Iris pigment epithelial cell (primary cell): ENCODE measurements around the gene YEATS2.
"Not testable (repeated sequence)": the region's sequence is repeated elsewhere in the genome, so short reads cannot be mapped to it uniquely, and the experiment has no call there.

Experiments
- DNase-seq: peaks from one replicate; pipeline ENCODE4 v3.0.0-alpha.2; 2011; ENCODE audit warnings: low read depth

YEATS2 gene

DNA sequence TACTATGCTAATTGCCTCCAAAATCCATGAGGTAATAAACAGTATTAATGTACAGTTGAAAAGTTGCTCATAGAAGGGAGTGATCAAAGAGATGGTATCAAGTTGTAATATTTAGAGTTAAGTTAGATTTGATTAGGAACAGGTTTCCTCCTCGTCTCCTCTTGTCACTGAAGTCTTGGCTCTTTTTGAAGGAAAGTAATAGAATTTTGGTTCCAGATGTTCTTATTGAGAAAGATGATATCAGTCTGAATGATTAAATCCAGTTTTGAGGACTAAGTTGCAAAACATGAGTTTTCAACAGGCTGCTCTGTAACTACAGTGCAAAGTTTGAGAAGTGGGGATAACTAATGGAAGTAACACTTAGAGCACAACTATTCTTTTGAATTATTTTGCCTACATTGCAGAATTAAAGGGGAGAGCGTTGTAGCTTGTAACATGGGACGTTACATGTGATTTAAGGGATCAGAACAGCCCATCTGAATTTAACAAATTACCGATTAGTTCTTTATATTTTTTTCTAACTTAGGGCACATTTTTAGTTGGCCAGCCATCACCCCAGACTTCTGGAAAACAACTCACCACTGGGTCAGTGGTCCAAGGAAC is 79.5 kb downstream of the YEATS2 start:
- no peak for DNase-seq

DNA sequence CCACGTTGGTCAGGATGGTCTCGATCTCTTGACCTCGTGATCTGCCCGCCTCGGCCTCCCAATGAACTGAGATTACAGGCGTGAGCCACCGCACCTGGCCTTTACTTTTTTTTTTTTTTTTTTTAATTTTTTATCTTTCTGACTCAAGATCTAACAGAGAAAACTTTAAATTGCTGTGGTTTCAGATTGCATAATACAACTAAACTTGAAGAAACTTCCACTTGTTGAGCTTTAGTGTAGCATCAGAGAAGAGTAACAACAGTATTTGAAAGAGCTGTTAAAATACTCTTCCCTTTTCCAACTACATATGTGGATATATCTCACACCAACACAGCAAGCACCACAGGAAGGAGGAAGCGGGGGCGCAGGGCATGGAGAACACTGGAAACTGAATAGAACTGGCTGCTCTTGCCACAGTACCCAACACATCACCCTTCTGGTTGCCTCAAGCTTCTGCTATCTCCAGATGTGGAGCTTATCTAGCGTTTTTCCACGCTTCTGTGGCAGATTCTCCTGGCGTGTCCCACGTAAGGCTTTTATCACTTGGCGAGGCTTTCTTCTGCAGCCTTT is 82.4 kb downstream of the YEATS2 start:
- peak; percentile 72 for DNase-seq

DNA sequence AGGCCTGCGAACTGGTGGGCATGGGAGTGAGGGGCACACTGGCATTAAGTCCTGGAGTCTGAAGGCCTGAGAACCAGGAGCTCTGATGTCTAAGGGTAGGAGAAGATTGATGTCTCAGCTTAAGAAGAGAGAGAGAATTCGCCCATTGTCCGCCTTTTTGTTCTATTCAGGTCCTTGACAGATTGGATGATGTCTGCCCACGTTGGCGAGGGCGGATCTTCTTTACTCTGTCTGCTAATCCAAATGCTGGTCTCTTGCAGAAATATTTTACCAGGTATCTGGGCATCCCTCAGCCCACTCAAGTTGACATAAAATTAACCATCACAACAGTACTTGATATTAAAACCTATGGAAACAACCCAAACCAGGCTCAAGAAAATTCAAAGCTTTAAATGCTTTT is 83.6 kb downstream of the YEATS2 start:
- DNase-seq = no peak

DNA sequence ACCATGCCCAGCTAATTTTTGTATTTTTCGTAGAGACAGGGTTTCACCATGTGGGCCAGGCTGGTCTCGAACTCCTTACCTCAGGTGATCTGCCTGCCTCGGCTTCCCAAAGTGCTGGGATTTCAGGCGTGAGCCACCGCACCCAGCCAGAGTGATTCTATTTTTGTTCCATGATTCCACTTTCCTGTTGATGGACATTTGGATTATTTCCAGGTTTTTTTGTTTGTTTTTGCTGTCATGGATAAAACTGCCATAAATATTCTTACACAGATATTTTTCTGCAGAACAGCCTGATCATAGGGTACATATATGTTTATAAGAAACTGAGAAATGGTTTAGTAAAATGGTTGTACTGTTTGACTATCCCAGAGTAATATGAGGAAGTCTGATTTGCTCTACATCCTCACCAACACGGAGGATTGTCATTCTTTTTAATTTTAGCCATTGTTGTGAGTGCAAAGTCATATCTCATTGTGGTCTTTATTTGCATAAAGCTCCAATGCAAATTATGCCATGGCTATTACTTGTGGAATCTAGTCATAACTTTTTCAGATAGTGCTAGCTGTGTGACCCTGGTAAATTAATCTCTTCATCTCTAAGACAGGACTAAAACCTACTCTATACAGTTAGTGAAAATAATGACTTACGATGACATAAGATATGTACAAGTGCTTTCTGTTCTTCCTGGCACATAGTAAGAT is 85.1 kb downstream of the YEATS2 start:
- DNase-seq = no peak

DNA sequence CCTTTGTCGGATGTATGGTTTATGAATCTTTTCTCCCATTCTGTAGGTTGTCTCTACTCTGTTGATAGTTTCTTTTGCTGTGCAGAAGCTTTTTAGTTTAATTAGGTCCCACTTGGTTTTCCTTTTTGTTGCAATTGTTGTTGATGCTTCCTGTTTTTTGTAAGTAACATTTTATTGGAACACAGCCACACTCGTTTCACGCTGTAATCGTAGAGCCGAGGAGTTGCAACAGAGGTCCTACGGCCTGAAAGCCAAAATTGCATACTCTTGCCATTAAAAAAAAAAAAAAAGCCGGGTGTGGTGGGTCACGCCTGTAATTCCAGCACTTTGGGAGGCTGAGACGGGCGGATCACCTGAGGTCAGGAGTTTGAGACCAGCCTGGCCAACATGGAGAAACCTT is 86.9 kb downstream of the YEATS2 start:
- not testable (repeated sequence) for DNase-seq

DNA sequence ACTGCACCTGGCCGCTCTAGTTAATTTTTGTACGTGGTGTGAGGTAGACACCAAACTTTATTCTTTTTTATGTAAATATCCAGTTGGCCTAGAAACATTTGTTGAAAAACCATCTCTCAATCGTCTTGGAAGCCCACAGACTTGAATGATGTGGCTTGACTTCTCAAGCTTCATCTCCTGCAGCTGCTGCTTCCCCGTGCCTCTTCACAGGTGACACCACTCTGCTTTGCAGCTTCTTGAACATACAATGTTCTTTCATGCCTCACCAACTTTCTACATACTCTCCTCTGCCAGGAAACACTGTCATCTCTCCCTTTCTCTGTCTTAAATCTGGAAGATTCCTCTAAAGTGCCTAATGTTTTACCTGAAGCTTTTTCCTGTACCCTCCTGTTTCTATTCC is 92.2 kb downstream of the YEATS2 start:
- DNase-seq = no peak

DNA sequence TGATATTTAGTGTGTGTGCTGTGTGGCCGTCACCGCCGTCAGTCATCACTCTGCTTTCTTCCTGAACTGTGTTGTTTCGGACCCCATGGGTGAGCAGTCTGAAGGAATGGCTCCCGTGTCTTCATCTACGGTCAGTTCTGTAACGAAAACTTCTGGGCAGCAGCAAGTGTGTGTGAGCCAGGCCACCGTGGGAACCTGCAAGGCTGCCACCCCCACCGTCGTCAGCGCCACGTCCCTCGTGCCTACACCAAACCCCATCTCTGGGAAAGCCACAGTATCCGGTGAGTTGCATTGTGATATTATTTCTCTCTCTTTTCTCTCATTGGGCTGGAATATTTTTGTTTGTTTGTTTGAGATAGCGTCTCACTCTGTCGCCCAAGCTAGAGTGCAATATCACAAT is 93.1 kb downstream of the YEATS2 start:
- DNase-seq = no peak

DNA sequence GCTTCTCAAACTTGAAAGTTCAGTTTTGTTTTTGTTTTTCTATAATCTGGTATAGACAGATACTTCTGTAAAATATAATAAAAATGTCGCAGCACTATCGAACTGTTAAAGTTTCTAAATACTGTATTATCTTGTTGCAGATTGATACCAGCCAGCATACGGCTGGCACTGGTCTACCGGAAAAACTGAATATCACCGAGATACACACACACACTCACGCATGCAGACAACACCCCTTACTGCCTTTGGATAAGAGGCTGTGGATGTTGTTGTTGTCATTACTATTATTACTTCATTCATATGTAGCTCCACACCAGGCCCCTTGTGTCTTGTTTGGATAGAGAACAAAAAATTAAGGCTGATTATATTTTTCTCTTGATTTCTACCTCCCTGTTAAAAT is 95.4 kb downstream of the YEATS2 start:
- no peak for DNase-seq

DNA sequence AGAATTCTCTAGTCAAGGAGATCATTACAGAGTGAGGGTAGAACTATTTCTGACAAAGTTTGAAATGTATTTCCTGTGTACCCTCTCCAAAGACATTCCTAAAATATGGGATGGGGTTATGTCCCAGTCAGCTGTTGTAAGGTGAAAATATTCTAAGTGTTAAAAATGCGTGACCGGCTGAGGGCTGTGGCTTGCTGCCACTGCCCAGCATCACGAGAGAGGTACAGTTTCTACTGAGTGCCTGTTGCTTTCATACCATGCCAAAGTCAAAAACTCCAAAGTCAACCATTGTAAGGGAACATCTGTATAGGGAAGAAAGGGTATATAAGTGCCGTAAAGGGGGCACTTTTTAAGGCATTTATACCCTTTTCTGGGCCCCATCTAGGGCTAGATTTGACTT is 96.9 kb downstream of the YEATS2 start:
- DNase-seq = no peak

DNA sequence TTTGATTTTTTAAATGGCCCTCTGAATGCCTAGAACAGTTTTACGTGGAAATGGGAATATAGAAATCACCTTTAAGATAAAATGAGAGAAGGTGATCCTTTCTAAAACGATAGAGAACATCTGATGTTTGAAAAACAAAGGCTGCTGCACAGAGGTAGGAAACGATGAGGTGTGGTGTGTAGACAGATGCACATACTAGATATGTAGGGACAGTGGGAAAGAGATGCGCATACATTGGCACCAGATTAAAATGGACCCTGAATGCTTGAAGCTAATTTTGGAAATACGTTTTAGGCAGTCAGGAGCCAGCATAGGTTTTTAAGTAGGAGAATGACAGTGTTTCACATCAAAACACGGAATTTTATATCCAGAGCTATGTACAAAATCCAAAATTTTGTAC is 98.8 kb downstream of the YEATS2 start:
- DNase-seq = no peak

DNA sequence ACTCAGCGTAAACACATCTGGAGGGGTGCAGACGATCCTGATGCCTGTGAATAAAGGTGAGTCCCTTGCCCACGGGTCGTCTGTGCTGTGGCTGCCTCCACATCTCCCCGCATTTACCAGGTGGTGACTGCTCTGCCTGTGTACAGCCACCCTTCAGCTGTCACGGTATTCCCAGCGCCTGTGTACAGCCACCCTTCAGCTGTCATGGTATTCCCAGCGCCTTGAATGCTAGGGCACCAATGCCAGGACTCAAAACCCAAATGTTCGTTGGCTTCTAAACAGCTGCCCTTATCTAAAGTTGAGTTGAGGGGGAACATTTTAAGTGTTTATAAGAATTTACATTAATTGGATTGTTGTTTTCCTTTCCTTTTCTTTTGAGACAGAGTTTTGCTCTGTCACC is 100.4 kb downstream of the YEATS2 start:
- DNase-seq = no peak

DNA sequence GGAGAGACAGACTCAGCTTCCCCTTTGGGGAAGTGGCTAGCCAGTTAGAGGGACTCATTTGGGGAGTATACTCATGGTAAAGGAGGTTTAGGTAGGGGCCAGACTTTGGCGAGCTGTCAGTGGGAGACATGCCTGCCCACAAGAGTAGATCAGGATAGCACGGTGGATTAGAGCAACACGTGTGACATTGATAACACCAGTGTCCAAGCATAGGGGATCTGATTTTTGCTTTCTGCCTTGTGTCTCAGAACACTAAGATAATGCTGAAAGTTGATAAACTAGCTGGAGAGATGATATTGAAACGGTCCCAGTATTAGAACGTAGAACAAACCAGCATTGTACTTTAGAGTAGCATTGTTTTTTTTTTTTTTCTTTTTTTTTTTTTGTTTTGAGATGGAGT is 101.9 kb downstream of the YEATS2 start:
- no peak for DNase-seq

DNA sequence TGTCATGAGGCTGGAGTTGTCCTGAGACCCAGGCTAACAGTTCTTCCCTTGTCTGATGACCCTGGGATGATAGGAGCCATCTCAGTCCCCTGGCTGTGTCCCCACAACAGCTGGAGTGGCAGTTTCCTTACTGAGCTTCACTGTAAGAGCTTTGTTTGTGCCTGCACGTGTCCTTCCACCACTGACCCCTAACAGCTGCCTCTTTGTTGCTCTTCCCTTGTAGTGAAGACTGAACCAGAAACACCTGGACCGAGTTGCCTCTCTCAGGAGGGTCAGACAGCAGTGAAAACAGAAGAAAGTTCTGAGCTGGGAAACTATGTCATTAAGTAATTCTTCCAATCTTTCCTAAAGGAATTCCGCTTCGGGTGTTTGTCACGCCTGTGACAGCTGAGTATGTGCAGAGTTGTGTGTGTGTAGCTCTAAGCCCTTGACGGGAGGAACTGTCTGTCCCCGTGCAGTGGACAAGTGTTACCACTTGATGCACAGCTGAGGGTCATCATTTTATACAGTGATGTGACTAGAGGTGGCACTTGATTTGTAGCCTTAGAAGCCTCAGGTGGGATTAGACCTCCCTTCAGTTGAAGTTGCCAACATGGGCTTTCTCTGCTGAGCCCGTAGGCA is 102.8 kb downstream of the YEATS2 start:
- DNase-seq = no peak

DNA sequence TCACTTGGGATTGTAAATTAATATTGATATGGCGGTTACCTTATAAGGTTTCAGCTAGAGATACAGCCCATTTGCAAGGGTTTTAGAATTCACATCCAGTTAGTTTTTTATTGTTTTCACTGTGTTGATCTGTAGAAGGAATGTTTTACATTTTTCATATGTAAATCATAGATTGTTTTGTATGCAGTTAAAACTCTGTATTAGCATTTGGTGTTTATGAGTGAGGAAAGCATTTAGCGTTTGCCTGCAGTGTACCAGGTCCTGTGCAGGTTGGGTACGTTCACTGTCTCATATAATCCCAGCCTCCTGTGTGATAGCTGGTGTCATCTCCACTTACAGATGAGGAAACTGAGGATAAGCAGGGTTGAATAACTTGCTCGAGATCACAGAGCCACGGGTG is 104.0 kb downstream of the YEATS2 start:
- DNase-seq = no peak

DNA sequence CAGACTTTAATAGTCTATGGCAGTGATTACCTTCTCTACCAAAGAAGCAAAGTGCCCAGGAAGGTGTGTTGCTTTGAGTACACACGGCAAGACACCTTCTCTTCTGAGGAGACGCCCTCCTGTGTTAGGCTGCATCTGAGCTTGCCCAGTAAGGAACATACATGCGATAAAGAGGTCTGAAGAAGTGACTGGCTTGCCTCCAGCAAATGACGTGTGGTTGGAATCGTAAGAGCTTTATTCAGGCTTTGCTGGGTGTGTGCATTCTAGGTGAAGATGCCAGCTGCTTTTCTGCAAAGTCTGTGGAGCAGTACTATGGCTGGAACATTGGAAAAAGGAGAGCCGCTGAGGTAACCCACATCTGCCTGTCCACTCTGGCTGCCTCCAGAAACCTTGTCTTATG is 105.4 kb downstream of the YEATS2 start:
- DNase-seq = no peak

DNA sequence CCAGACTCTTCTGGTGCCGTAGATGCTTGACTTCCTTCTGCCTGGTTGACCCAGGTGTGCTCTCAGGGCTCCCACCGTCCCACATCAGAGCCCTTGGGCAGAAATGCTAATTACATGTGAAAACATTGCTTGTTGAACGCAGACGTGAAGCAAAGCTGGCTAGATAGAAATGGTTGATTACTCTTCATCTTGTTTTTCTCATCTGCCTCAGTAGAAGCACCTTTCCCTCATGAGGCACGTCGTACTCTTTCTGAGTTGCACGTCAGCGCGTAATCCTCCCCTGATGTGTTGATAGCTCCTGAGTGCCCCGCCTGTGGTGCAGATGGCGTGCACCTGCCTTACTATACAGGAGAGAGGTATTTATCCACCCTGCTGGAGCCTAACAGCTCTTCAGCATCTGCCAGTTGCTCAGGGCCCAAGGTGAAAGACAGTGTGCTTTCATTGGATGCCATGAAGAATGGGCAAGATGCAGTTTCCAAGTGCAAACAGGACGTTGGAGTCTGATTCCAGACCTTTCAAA is 109.7 kb downstream of the YEATS2 start:
- no peak for DNase-seq

DNA sequence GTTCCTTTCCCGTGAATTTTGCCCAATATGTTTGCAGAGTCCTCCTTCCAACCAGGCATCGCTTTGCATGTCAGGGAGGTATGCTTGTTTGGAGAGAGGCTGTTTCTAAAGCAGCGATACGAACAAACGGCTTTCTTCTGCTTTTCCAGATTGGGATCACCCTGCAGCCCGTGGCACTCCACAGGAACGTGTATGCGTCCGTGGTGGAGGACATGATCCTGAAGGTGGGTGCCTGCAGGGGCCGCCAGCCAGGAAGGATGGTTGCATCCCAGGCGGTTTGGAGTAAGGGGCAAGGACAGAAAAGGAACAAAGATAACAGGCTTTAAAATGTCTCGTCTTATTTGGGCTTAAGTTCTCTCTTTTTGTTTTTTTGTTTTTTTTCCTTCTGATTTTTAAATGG is 110.3 kb downstream of the YEATS2 start:
- DNase-seq = no peak

DNA sequence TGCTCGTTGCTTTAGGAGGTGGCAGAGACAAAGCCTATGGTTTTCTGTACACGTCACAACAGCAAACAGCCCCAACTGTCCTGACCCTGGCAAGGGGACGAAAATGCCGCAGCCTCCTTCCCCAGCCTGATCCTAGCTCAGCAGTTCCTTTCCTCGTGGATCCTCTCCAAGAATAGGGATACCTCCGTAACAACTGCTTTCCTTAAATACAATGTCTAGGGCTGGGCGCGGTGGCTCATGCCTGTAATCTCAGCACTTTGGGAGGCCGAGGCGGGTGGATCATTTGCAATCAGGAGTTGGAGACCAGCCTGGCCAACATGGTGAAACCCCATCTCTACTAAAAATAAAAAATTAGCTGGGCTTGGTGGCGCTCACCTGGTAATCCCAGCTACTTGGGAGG is 110.8 kb downstream of the YEATS2 start:
- no peak for DNase-seq

DNA sequence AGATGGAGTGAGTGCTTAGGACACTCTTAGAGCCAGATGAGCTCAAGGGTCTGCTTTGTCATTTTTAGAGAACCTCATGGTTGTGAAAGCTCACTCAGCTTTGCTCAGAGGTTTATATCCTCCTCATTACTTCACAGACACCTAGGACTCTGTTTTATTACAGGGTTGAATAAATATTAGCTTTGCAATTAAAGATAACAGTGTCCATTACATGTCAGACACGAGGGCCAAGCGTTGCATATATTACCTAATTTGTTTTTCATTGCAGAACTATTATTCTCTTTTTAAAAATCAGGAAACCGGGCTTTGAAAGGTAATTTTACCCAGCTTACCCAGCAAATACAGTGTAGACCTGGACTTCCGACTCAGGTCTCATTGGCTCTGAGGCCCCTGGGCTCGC is 111.7 kb downstream of the YEATS2 start:
- DNase-seq = no peak

DNA sequence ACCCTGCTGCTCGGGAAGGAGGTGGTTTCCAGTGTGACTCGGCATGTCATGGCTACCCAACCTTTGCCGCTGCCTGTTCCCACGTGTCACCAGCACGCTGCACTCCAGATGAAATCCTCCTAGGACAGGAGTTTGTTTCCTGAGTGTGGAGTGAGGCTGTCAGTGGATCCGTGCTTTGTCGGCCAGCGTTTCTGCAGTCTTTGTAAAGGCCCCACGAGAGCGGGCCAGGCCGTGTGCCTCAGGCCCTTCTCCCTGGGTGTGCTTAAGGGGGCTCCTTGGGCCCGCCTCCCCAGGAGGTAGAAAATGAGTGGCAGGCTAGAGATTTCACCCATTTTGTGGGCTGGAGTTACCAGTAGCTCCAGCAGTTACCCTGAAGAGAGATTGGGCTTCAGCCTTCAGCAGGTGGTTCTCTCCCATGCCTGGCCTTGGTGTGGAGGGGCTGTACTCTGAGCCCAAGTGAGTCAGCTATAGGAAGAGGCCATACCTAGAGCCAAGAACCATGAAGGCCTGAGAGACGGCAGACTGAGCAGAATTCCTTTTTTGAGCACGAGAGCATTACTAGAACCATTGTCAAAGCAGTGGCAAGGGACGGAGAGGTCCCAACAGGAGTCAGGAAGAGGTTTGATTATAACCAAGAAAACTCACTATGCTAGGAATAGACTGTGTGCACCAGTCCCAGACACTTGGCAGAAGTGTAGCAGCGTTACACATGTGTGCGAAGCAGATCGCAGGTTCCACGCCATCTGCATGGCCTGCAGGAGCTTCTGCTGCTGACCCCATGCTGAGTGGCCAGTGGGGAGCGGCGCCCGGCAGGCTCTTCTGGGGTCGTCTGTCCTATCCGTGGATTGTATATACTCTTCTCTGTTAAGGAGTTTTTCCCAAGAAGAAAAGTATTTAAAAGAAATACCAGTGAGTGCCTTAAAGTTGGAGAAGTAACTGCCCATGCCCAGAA is 113.3 kb downstream of the YEATS2 start:
- no peak for DNase-seq

DNA sequence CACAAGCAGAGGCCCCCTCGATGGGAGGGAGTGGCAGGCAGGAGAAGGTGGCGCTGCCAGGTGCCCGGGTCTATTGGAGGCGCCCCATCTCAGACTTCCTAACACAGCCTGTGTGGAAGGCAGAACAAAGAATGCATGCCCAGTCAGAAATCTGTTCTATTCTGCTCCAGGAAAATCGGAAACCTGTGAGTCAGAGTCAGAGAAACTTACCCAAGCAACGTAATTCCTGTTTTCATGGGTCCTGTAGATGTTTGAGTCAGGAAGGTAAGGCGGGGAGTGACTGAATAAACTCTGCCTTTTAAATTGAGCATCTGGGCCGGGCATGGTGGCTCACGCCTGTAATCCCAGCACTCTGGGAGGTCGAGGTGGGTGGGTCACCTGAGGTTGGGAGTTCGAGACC is 114.0 kb downstream of the YEATS2 start:
- DNase-seq = no peak
